ENCODE measurements around the gene EPHX1. TPM values are rescaled to one million over a fixed set of nuclear protein-coding genes. Genes with fewer than 3 reads are reported as not detected.

EPHX1 gene
- total and polyA plus RNA-seq, 2 of the 8 experiments (the other 6 are each of a cell fraction or from before 2014, with no cell fraction given): 45.3 to 79.1 TPM

GRCh38 chr1:225840223-225840610 lies 30.3 kb downstream of the EPHX1 start (continued):
- no peak for TF ChIP-seq USF2 (IDR thresholded peaks at IDR 0.05; ENCODE audit: low read length)
